HPDE6-E6E7 (cell line): ENCODE measurements around the gene TRNP1.
"Not testable (repeated sequence)": the region's sequence is repeated elsewhere in the genome, so short reads cannot be mapped to it uniquely, and the experiment has no call there.

Experiments used
- DNase-seq: peaks from one replicate; pipeline ENCODE4 v3.0.0; 2011; ENCODE audit warnings: missing footprints; ENCODE audit errors: extremely low spot score

The TRNP1 gene

GRCh38 chr1:26972390-26972789 is 21.1 kb upstream of the TRNP1 start:
- no peak for DNase-seq

GRCh38 chr1:26972821-26973220 is 20.7 kb upstream of the TRNP1 start:
- no peak for DNase-seq

GRCh38 chr1:26976621-26977510 is 16.6 kb upstream of the TRNP1 start:
- no peak for DNase-seq

GRCh38 chr1:26978901-26979300 is 14.6 kb upstream of the TRNP1 start:
- DNase-seq = no peak

- no peak for DNase-seq
Observed at GRCh38 chr1:26981146-26981846, 12.2 kb upstream of the TRNP1 start.

- DNase-seq = no peak
Observed at GRCh38 chr1:26983863-26984262, 9.6 kb upstream of the TRNP1 start.

- no peak for DNase-seq
Observed at GRCh38 chr1:26984291-26984690, 9.2 kb upstream of the TRNP1 start.

- no peak for DNase-seq
Observed at GRCh38 chr1:26986658-26987057, 6.8 kb upstream of the TRNP1 start.

GRCh38 chr1:26989403-26990109 is 3.9 kb upstream of the TRNP1 start:
- DNase-seq = not testable (repeated sequence)

- no peak for DNase-seq
Observed at GRCh38 chr1:26991310-26992116, 2.0 kb upstream of the TRNP1 start.

- no peak for DNase-seq
Observed at GRCh38 chr1:26994020-26994786, 711 bp downstream of the TRNP1 start.

GRCh38 chr1:26994787-26995517 is 1.5 kb downstream of the TRNP1 start:
- no peak for DNase-seq

- DNase-seq = no peak
Observed at GRCh38 chr1:26996024-26996423, 2.5 kb downstream of the TRNP1 start.

- no peak for DNase-seq
Observed at GRCh38 chr1:26996665-26997064, 3.2 kb downstream of the TRNP1 start.

GRCh38 chr1:26998429-26999300 is 5.2 kb downstream of the TRNP1 start:
- DNase-seq = no peak

- no peak for DNase-seq
Observed at GRCh38 chr1:26999440-26999987, 6.0 kb downstream of the TRNP1 start.

GRCh38 chr1:27000090-27000816 is 6.8 kb downstream of the TRNP1 start:
- DNase-seq = no peak

- DNase-seq = no peak
Observed at GRCh38 chr1:27000817-27001460, 7.4 kb downstream of the TRNP1 start.
